GM19467 (cell line): ENCODE results near the gene ZSCAN5B.
"Not testable (repeated sequence)": the region's sequence is repeated elsewhere in the genome, so short reads cannot be mapped to it uniquely, and the experiment has no call there.

Experiments used
- ATAC-seq: cut with Tn5 transposase; IDR thresholded peaks from one replicate; pipeline ENCODE4 v1.9.1; 2021; ENCODE audit warnings: mild to moderate bottlenecking, moderate library complexity; ENCODE audit not compliant: unreplicated experiment

Gene ZSCAN5B

GRCh38 chr19:56176310-56176709, 21.3 kb downstream of the ZSCAN5B start:
- not testable (repeated sequence) for ATAC-seq

- ATAC-seq: not testable (repeated sequence)
These were observed 21.7 kb downstream of the ZSCAN5B start, which contains the start of gene GALP for GRCh38 chr19:56175861-56176307. Gene GALP (plus strand): TSS chr19:56176008. CDS start chr19:56177109, 1,101 bp downstream.

GRCh38 chr19:56174550-56174949, 23.0 kb downstream of the ZSCAN5B start:
- no peak for ATAC-seq

DNA sequence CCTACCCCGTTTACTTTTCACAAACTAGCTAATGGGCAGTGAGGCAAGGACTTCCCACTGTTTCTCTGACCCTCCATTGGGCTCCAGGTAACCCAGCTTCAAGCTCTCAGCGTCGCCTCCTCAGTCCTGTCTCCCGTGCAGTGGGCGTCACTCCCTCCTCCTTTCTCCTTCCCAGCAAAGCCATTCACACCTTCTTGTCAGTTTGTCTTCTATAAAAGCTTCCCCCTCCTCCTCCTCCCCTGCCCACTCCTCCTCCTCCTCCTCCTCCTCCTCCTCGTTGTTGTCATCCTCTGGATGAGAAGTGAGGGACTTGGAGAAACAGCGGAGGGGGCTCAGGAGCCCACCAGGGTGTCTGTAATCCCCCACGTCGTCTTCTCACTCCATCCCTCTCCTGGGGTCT, 23.5 kb downstream of the ZSCAN5B start:
- ATAC-seq: no peak

DNA sequence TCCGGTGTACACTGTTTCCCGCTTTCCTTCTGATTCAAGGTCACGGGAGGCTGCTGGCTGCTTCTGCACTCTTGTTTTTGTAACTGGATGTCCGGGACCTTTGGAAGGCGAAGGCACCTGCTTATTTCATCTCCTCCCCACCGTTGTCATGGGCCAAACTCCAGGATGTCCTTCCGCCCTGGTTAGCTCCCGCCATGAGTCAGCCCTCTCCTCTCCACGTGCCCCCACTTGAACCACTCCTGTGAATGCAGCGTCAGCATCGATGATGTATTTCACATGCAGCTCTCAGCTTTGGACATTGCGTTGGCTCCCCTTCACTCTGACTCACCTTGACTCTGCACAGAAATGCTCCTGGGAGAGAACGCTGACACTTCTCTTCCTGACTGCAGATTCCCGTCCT, 27.3 kb downstream of the ZSCAN5B start:
- ATAC-seq: no peak

GRCh38 chr19:56167064-56167578, 30.5 kb downstream of the ZSCAN5B start:
- no peak for ATAC-seq

DNA sequence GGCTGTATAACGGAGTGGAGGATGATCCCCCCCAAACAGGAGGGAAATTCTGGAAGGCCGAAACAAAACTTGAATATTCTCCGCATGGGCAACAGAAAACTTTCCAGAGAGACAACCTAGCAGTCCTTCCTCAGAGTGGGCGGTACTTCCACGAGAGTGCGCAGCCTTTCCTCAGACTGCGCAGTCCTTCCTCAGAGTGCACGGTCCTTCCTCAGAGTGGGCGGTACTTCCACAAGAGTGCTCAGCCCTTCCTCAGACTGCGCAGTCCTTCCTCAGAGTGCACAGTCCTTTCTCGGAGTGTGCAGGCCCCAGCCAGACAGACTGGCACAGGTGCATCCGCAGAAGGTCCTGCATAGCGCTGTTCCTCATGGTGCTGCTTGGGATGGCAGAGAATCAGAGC, 34.5 kb downstream of the ZSCAN5B start:
- ATAC-seq: no peak

GRCh38 chr19:56162258-56162657, 35.3 kb downstream of the ZSCAN5B start:
- no peak for ATAC-seq

- no peak for ATAC-seq
These were observed 36.0 kb downstream of the ZSCAN5B start for GRCh38 chr19:56161534-56161933.

GRCh38 chr19:56159622-56160271, 37.8 kb downstream of the ZSCAN5B start:
- ATAC-seq: no peak

DNA sequence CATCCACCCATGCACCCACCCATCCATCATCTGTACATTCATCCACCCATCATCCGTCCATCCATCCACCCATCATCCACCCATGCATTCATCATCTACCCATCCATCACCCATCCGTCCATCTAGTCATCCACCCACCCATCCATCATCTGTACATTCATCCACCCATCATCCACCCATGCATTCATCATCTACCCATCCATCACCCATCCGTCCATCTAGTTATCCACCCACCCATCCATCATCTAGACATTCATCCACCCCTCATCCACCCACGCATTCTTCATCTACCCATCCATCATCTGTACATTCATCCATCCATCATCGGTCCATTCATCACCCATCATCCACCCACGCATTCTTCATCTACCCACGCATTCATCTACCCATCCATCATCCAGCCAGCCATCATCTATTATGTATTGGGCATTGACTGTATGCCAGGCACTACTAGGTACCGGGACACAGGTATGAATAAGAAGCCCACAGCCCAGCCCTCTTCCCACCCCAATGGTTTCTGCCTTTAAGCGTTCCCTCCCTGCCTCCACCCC, 38.5 kb downstream of the ZSCAN5B start:
- ATAC-seq: no peak

- ATAC-seq: no peak
These were observed 39.3 kb downstream of the ZSCAN5B start for GRCh38 chr19:56158170-56158757.

GRCh38 chr19:56156768-56157167, 40.8 kb downstream of the ZSCAN5B start:
- no peak for ATAC-seq

DNA sequence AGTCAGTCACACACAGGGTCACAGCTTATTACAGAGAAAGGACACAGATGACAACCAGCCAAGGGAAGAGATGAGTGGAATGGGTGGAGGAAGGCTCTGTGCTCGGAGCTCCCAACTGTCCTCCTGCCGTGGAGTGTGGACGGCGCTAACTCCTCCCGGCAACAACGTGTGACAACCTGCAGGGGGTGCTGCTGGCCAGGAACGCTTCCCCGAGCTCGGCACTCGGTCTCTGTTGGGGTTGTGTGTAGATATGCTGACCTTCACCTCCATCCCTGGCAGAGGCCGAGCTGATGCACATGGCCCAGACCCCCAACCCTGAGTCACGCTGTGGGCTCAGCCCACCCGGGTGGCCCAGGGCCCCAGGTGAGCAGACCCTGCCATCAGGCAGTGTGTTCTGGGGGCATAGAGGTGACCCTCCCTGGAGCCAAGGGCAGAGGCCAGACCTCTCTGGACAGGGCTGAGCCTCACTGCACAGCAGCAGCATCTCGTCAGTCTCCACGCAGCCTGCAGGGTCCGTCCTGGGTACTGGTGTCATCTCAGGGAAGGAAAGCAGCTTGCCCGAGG, 42.4 kb downstream of the ZSCAN5B start:
- no peak for ATAC-seq

DNA sequence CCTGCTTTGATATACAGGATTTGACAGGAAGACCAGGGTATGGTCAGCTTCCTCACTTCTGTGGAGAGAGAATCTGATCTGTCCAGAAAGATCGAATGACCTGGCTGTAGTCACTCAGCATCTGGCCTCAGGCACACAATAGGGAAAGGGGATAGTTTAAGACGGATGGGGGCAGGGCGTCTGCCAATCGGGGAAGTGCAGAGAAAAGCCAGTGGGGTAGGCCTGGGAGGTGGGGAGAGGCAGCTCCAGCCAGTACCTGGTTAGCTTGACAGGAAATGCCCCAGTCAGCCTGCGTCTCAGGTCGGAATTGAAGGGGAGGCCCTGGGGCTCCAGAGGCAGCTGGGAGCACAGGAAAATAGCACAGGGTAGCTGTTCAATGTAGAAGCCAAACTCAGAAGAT, 44.1 kb downstream of the ZSCAN5B start:
- ATAC-seq: no peak

DNA sequence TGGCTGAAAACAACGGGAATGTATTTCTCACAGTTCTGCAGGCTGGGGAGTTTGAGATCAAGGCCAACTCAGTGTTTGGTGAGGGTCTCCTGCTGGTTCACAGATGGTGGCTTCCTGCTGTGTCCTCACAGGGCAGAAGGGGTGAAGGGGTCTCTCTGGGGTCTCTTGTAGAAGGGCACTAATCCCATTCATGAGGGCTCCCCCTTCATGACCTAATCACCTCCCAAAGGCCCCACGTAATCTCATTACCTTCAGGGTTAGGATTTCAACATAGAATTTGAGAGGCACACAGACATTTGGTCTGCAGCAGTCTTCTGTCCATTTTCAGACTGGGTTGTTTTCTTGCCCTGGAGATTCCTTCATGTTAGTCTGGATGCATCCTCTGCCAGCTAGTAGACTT, 44.9 kb downstream of the ZSCAN5B start:
- ATAC-seq: no peak

GRCh38 chr19:56150358-56150757, 47.2 kb downstream of the ZSCAN5B start:
- no peak for ATAC-seq

DNA sequence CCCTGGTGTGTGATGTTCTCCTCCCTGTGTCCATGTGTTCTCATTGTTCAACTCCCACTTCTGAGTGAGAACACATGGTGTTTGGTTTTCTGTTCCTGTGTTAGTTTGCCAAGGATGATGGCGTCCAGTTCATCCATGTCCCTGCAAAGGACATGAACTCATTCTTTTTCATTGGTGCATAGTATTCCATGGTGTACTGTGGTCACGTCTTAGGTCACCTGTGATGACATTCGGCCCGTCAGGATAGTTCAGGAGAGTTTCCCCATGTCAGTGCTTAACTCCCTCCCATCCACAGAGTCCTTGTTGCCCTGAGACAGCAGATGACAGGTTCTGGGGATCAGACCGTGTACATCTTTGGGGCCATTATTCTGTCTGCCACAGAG, 47.9 kb downstream of the ZSCAN5B start:
- ATAC-seq: no peak

- ATAC-seq: not testable (repeated sequence)
These were observed 48.5 kb downstream of the ZSCAN5B start for GRCh38 chr19:56148955-56149655.

GRCh38 chr19:56148096-56148495, 49.5 kb downstream of the ZSCAN5B start:
- no peak for ATAC-seq

GRCh38 chr19:56147307-56147706, 50.3 kb downstream of the ZSCAN5B start:
- ATAC-seq: no peak
